Measurements from ENCODE around the gene NKX2-4. TPM values are rescaled to one million over a fixed set of nuclear protein-coding genes. Genes with fewer than 3 reads are reported as not detected.

Gene NKX2-4
- polyA plus RNA-seq, 3 donors, result not detected

GRCh38 chr20:21377701-21378100 is 19.6 kb downstream of the NKX2-4 start:
- H3K9me3 Mint-ChIP-seq, result no peaks in the 10 kb centered on the region
- peak overlapping the region in 1 of 7 donors; percentile 70 for H3K27ac Mint-ChIP-seq
- Histone ChIP-seq H3K27ac (ENCODE audit: low read depth in 1 of 2, low read length in 2 of 2) (no peak overlapping the region), H3K4me1 (ENCODE audit: control insufficient read depth in 1 of 2, insufficient read depth in 2 of 2, low read length in 2 of 2) (no peaks in the 10 kb centered on the region), H3K9me3 (replicated peaks in 1 of 2; ENCODE audit: control insufficient read depth in 1 of 2, insufficient read depth in 1 of 2, low read length in 2 of 2) (no peaks in the 10 kb centered on the region), H3K79me2 (ENCODE audit: insufficient read depth, low read length) (peaks cover 23% of the 10 kb centered on the region), H2AFZ (ENCODE audit: insufficient read depth, low read depth, low read length, poor library complexity, severe bottlenecking) (no peak overlapping the region), H3K4me2 (replicated peaks; ENCODE audit: extremely low read depth, low read length, poor library complexity, severe bottlenecking) (no peak overlapping the region), H3K9ac (ENCODE audit: insufficient read depth, low read length, poor library complexity, severe bottlenecking) (no peak overlapping the region), H3K27me3 (ENCODE audit: control insufficient read depth in 2 of 2, insufficient read depth in 2 of 2, low read length in 2 of 2) (no peaks in the 10 kb centered on the region), H3K36me3 (replicated peaks in 1 of 2; ENCODE audit: control insufficient read depth in 1 of 2, insufficient read depth in 2 of 2, low read length in 2 of 2) (peaks cover 62 to 80% of the 10 kb centered on the region in 2 donors), H4K20me1 (ENCODE audit: insufficient read depth, low read length) (peaks cover 91% of the 10 kb centered on the region), H3K4me3 (replicated peaks in 1 of 3; ENCODE audit: low read depth in 2 of 3, low read length in 3 of 3) (no peak overlapping the region)
- peaks cover 61 to 86% of the 10 kb centered on the region in 2 donors for H3K36me3 Mint-ChIP-seq
- no peaks in the 10 kb centered on the region for H3K4me1 Mint-ChIP-seq
- H3K4me3 Mint-ChIP-seq, result no peak overlapping the region
- TF ChIP-seq, protein P1, sequence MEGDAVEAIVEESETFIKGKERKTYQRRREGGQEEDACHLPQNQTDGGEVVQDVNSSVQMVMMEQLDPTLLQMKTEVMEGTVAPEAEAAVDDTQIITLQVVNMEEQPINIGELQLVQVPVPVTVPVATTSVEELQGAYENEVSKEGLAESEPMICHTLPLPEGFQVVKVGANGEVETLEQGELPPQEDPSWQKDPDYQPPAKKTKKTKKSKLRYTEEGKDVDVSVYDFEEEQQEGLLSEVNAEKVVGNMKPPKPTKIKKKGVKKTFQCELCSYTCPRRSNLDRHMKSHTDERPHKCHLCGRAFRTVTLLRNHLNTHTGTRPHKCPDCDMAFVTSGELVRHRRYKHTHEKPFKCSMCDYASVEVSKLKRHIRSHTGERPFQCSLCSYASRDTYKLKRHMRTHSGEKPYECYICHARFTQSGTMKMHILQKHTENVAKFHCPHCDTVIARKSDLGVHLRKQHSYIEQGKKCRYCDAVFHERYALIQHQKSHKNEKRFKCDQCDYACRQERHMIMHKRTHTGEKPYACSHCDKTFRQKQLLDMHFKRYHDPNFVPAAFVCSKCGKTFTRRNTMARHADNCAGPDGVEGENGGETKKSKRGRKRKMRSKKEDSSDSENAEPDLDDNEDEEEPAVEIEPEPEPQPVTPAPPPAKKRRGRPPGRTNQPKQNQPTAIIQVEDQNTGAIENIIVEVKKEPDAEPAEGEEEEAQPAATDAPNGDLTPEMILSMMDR (IDR thresholded peaks at IDR 0.05), result no peak
- H3K27me3 Mint-ChIP-seq (ENCODE audit: low read depth in 3 of 3), result no peaks in the 10 kb centered on the region
- intact Hi-C loops (cut with micrococcal nuclease), result no loop called here
- DNase-seq, result no peak
- 100% methylated on average over 2 of the region's 9 CpGs for WGBS (ENCODE audit: insufficient coverage)

DNA sequence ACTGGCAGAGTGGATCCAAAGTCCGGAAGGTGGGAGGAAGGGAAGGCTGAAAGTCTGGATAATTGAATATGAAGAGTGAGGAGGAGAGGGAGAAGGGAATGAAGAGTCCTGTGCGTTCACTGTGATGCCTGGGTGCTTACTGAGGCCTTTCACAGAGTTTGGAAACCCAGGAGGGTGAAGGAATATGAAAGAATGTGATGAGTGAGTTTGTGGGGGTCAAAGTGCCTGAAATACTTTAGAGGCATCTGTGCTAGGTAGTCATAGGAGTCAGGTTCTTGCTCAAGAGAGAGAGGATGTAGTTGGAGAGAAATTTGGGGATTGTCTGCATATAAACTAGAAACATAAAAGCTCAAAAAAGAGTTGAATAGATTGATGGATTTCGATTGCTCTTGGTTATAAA is 20.7 kb downstream of the NKX2-4 start:
- Histone ChIP-seq H3K27ac (ENCODE audit: low read depth in 1 of 2, low read length in 2 of 2) (no peak overlapping the region), H3K4me2 (replicated peaks; ENCODE audit: extremely low read depth, low read length, poor library complexity, severe bottlenecking) (no peak overlapping the region), H3K79me2 (ENCODE audit: insufficient read depth, low read length) (peaks cover 25% of the 10 kb centered on the region), H3K4me3 (replicated peaks in 1 of 3; ENCODE audit: low read depth in 2 of 3, low read length in 3 of 3) (no peak overlapping the region), H3K27me3 (ENCODE audit: control insufficient read depth in 2 of 2, insufficient read depth in 2 of 2, low read length in 2 of 2) (no peaks in the 10 kb centered on the region), H3K9ac (ENCODE audit: insufficient read depth, low read length, poor library complexity, severe bottlenecking) (no peak overlapping the region), H2AFZ (ENCODE audit: insufficient read depth, low read depth, low read length, poor library complexity, severe bottlenecking) (no peak overlapping the region), H3K36me3 (replicated peaks in 1 of 2; ENCODE audit: control insufficient read depth in 1 of 2, insufficient read depth in 2 of 2, low read length in 2 of 2) (peaks cover 59 to 79% of the 10 kb centered on the region in 2 donors), H3K9me3 (replicated peaks in 1 of 2; ENCODE audit: control insufficient read depth in 1 of 2, insufficient read depth in 1 of 2, low read length in 2 of 2) (no peaks in the 10 kb centered on the region), H3K4me1 (ENCODE audit: control insufficient read depth in 1 of 2, insufficient read depth in 2 of 2, low read length in 2 of 2) (no peaks in the 10 kb centered on the region), H4K20me1 (ENCODE audit: insufficient read depth, low read length) (peaks cover 95% of the 10 kb centered on the region)
- Mint-ChIP-seq H3K36me3 (peaks cover 61 to 81% of the 10 kb centered on the region in 2 donors), H3K9me3 (no peaks in the 10 kb centered on the region), H3K27ac (peak overlapping the region in 3 of 7 donors; percentile 0 to 10 (median 9)), H3K4me1 (no peaks in the 10 kb centered on the region), H3K27me3 (ENCODE audit: low read depth in 3 of 3) (no peaks in the 10 kb centered on the region), H3K4me3 (no peak overlapping the region)
- TF ChIP-seq, protein P1 (IDR thresholded peaks at IDR 0.05), result no peak
- intact Hi-C loops (cut with micrococcal nuclease), result no loop called here
- DNase-seq, result no peak
- WGBS (ENCODE audit: insufficient coverage), result 100% methylated on average over 2 of the region's 3 CpGs

Measured in CD14-positive monocyte (primary cell).